GM12865 (cell line): ENCODE data around the gene YTHDC1.

Source experiments
- DNase-seq: peaks from one replicate; pipeline ENCODE4 v3.0.0; 2010; ENCODE audit warnings: low read depth
- H3K4me3 ChIP-seq: 2 replicates; pipeline ENCODE4 v1.5.1; 2011; ENCODE audit warnings: mild to moderate bottlenecking, low read depth, low read length, control low read depth
- TF ChIP-seq, protein P1 (sequence below): IDR thresholded peaks from 2 replicates; pipeline ENCODE4 v1.5.1; 2011; ENCODE audit warnings: low read length, control low read depth, low read depth, inconsistent platforms; ENCODE audit not compliant: insufficient read depth; ENCODE audit errors: missing control alignments

The YTHDC1 gene

DNA sequence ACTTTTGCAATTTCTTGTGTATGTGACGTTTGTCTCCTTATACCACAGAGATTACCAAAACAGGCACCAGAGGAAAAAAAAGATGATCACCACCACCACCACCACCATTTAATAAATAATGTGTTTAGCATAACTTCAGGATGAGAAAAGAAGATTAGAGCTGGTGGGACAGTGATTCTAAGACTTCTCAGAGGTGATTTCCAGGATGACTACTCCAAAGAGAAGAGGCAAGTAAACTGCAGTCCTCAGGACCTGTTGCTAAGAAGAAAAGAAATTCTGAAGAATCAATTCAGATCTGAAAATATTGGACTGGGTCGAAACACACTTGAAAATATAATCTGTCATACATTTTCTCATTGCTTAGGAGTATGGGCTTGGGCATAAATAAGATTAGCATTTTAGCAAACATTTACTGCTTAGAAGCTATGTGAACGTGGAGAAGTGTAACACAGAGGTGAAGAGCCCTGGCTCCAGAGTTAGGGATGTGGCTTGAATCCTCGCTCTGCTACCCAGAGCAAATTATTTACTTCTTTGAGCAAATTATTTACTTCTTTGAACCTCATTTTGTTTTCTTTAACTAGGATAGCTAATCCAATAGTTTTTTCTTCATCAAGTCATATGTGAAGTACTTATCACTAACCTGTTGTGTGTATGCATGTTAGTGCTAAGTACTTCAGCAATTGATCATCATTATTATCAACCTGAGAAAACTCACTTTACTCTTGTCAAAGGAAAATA is 10.5 kb upstream of the YTHDC1 start:
- DNase-seq, result no peak
- no peak overlapping the region for H3K4me3 ChIP-seq
- TF ChIP-seq, protein P1, sequence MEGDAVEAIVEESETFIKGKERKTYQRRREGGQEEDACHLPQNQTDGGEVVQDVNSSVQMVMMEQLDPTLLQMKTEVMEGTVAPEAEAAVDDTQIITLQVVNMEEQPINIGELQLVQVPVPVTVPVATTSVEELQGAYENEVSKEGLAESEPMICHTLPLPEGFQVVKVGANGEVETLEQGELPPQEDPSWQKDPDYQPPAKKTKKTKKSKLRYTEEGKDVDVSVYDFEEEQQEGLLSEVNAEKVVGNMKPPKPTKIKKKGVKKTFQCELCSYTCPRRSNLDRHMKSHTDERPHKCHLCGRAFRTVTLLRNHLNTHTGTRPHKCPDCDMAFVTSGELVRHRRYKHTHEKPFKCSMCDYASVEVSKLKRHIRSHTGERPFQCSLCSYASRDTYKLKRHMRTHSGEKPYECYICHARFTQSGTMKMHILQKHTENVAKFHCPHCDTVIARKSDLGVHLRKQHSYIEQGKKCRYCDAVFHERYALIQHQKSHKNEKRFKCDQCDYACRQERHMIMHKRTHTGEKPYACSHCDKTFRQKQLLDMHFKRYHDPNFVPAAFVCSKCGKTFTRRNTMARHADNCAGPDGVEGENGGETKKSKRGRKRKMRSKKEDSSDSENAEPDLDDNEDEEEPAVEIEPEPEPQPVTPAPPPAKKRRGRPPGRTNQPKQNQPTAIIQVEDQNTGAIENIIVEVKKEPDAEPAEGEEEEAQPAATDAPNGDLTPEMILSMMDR, result no peak

DNA sequence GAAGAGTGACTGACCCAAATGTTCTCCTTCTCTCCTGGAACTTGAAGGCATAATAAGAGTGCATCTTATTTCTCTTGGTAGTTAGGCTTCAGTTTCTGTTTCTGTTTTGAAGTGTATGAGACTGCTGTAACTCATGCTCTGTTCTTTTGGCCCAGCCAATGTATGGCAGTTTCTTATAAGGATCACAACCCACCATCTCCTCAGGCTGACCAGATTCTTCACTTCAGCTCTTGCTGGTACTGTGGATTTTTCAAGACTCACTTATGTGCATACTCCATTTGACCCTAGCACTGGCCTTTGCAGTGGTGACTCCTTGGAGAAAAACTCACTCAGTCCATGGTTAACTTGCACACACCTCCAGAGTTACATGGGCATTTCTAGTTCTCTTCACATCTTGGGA is 9.6 kb upstream of the YTHDC1 start:
- DNase-seq, result peak; percentile 44
- no peak overlapping the region for H3K4me3 ChIP-seq
- TF ChIP-seq, protein P1, result no peak

DNA sequence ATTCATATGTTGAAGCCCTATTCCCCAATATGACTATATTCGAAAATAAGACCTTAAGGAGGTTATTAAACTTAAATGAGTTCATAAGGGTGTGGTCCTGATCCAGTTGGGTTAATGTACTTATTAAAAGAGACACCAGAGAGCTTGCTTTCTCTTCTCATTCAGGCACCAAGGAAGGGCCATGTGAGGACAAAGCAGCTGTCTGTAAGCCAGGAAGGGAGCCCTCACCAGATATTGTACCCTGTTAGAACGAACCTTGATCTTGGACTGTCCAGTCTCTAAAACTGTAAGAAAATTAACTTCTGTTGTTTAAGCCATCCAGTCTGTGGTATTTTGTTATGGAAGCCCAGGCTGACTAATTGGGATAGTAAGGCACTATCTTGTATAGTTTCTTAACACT is 9.1 kb upstream of the YTHDC1 start:
- DNase-seq, result no peak
- no peak overlapping the region for H3K4me3 ChIP-seq
- TF ChIP-seq, protein P1, result no peak

DNA sequence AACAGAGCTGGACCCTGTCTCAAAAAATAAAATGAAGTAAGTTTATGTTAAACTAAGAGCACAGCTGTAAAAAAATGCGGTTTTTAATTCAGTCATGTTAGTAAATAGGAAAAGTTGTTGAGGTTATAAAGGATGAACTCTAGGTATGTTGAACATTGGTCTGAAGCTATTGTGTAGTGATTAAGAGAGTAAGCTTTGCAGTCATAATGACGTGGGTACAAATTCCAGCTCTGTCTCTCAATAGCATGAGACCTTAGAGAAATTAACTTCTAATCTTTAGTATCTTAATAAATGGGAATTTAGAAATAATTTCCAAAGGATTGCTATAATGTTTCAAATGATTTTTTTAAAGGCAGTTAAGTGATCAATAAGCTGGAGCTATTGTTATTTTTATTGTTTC is 2.9 kb upstream of the YTHDC1 start:
- no peak overlapping the region for H3K4me3 ChIP-seq
- TF ChIP-seq, protein P1, result no peak
- no peak for DNase-seq

DNA sequence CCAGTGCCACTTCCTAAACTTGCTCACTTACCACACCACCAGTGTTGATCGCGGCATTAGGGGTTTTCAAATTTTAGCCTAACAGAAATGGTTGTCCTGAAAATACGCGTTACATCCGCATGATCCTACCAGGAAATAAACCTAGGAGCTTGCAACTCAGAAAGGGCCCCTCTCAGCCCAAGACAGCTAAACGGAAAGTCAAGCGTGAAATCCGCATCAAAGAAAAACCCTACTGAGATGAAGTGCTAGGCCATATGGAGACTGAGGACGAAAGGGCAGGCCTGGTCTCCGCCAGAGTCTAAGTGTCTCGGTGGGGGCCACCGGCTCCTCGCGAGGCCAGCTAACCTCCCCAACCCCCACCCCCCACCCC is 626 bp downstream of the YTHDC1 start:
- peak overlapping the region; percentile 87 for H3K4me3 ChIP-seq
- TF ChIP-seq, protein P1, result no peak
- DNase-seq, result peak; percentile 50

DNA sequence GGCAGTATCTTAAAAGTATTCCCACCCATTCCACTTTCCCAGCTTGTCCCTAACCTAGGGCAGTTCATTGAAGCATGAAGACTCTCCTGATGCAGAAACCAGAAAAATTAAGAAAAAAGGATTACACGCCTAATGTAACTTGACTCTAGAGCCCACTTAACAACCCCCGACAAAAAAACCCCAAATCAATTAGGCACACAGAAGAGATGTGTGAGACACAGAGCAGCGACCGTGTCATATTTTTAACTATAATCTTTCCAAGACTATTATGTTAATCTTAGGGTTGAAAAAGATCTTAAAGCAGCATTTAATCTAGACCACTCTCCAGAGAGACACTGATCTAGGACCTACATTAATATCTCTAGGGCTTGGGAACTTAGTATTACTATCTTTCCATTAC is 1.3 kb downstream of the YTHDC1 start:
- TF ChIP-seq, protein P1, result no peak
- no peak for DNase-seq

DNA sequence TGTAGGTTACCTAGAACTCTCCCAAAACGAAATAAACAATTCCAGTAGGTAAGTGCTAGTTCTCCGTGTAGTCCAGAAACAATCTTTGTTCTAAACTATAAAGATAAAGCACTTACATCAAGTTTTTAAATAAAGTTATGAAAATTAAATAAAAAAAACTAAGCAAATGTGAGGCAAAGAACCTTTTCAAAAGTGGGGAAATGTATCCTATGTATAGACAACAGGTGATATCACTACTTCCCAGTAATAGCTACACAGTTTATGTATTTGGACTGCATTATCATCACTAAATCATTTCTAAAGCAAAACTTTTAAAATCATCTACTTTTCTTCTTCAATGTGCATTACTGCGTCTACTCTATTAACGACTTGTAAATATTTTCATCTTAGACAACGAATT is 2.0 kb downstream of the YTHDC1 start:
- no peak for DNase-seq
- H3K4me3 ChIP-seq, result peak overlapping the region; percentile 87
- TF ChIP-seq, protein P1, result no peak

More for the DNA sequence above, 1.3 kb downstream of the YTHDC1 start:
- peak overlapping the region; percentile 87 for H3K4me3 ChIP-seq
